MM.1S (cell line): ENCODE measurements around the gene SLC8B1.

Experiments
- DNase-seq: peaks from one replicate; pipeline ENCODE4 v3.0.0-alpha.2; 2015
- H2AFZ ChIP-seq: fragments of 300-600 bp; sonication (generic); 2 replicates; pipeline ENCODE4 v1.6.0; 2016; ENCODE audit warnings: antibody characterized with exemption, low read length
- H3F3A ChIP-seq: fragments of 300-600 bp; sonication (generic); 2 replicates; pipeline ENCODE4 v1.6.1; 2016; ENCODE audit warnings: mild to moderate bottlenecking, antibody characterized with exemption, low read length, moderate library complexity, mixed read lengths; ENCODE audit not compliant: insufficient read depth
- H3K27ac ChIP-seq: fragments of 300-600 bp; sonication (generic); 2 replicates; pipeline ENCODE4 v1.5.1; 2016; ENCODE audit warnings: mild to moderate bottlenecking, low read length
- H3K27me3 ChIP-seq: fragments of 300-600 bp; sonication (generic); replicated peaks from 2 replicates; pipeline ENCODE4 v1.6.0; 2016; ENCODE audit warnings: low read length; ENCODE audit not compliant: insufficient read depth
- H3K36me3 ChIP-seq: fragments of 300-600 bp; sonication (generic); replicated peaks from 2 replicates; pipeline ENCODE4 v1.6.1; 2016; ENCODE audit warnings: mild to moderate bottlenecking, low read length, mixed read lengths; ENCODE audit not compliant: insufficient read depth
- H3K4me1 ChIP-seq: fragments of 300-600 bp; sonication (generic); 2 replicates; pipeline ENCODE4 v1.6.1; 2016; ENCODE audit warnings: low read length, mixed read lengths
- H3K4me2 ChIP-seq: fragments of 300-600 bp; sonication (generic); 2 replicates; pipeline ENCODE4 v1.6.0; 2016; ENCODE audit warnings: low read depth, low read length
- H3K4me3 ChIP-seq: fragments of 300-600 bp; sonication (generic); 2 replicates; pipeline ENCODE4 v1.5.1; 2016; ENCODE audit warnings: low read length, mixed read lengths
- H3K79me2 ChIP-seq: fragments of 300-600 bp; sonication (generic); 2 replicates; pipeline ENCODE4 v1.6.1; 2016; ENCODE audit warnings: mixed run types, low read length, mixed read lengths
- H3K9ac ChIP-seq: fragments of 300-600 bp; sonication (generic); 2 replicates; pipeline ENCODE4 v1.6.1; 2016; ENCODE audit warnings: low read length, mixed read lengths
- H3K9me2 ChIP-seq: fragments of 300-600 bp; sonication (generic); replicated peaks from 2 replicates; pipeline ENCODE4 v1.6.1; 2016; ENCODE audit warnings: mild to moderate bottlenecking, low read length, mixed read lengths; ENCODE audit not compliant: insufficient read depth
- H3K9me3 ChIP-seq: fragments of 300-600 bp; sonication (generic); replicated peaks from 2 replicates; pipeline ENCODE4 v1.6.1; 2016; ENCODE audit warnings: mild to moderate bottlenecking, low read length, mixed read lengths; ENCODE audit not compliant: insufficient read depth
- H4K20me1 ChIP-seq: fragments of 300-600 bp; sonication (generic); 2 replicates; pipeline ENCODE4 v1.6.1; 2016; ENCODE audit warnings: mild to moderate bottlenecking, low read length, moderate library complexity, mixed read lengths; ENCODE audit not compliant: insufficient read depth
- EZH2 ChIP-seq: fragments of 300-600 bp; sonication (generic); optimal IDR thresholded peaks from 2 replicates; pipeline ENCODE3; 2017; ENCODE audit warnings: low read depth, mild to moderate bottlenecking, antibody characterized with exemption, low read length, mixed read lengths
- EZH2phosphoT487 ChIP-seq: fragments of 300-600 bp; sonication (generic); IDR thresholded peaks from 2 replicates; pipeline ENCODE4 v1.6.1; 2018; ENCODE audit warnings: antibody characterized with exemption, low read length
- TF ChIP-seq, protein P1 (sequence below): fragments of 300-600 bp; sonication (generic); IDR thresholded peaks from 2 replicates; pipeline ENCODE4 v1.5.1; 2016; ENCODE audit warnings: antibody characterized with exemption, low read length, mixed read lengths

The SLC8B1 gene

DNA sequence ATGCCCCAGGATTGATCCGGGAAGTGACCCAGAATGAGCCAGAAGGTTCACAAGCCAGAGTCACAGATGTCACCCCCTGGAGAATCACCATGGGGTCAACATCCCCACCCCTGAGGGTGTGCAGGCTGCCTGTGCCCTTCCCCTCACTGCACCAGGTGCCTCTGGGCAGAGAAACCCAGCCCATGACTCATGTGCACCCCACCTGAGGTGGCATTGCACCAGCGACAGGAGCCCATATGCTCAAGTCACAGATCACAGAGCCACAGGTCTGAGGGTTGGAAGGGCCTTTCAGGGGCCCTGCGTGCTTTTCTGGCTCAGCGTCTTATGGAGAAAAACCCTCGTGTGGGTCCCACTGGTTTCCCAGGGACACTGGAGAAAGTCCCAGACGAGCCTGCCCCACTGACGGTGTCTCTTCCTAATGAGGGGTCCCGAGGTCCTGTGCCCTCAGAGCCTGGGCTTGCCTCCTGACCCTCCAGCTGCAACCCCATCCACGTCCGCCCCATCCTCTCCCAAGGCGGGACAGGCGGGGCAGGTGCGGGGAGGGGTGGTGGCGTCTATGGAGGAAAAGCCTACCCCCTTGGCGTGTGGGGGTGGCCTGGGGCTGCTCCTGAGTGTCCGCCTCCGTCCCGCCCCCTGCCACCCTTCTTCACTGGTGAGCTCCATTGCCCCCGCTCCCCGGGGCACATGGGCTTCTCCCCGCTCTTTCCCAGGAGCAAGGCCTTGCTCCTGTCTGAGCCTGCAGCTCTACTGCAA, 47.6 kb downstream of the SLC8B1 start:
- DNase-seq = no peak
- Histone ChIP-seq H4K20me1 (no peaks in the 10 kb centered on the region), H3K27ac (no peak overlapping the region)

DNA sequence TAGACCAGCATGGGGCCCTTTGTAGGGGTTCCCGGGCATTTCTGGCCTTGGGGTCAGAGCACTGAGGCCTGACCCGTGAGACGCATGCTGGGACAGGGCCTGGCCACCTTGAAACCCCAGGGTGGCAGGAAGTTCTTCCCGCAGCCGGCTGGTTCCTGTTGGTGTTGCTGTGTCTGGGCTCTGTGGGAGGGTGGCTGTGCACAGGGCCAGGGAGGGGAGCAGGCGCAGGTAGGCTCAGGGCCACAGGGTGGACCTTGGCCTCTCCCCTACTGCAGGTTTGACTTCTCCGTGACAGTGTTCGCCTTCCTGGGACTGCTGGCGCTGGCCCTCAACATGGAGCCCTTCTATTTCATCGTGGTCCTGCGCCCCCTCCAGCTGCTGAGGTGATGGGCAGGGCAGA, 48.2 kb downstream of the SLC8B1 start:
- Histone ChIP-seq H3K9me3 (no peaks in the 10 kb centered on the region), H3K4me2 (no peak overlapping the region), H3K27me3 (no peaks in the 10 kb centered on the region), H3F3A (no peaks in the 10 kb centered on the region), H3K9ac (no peak overlapping the region), H4K20me1 (no peaks in the 10 kb centered on the region), H3K36me3 (no peaks in the 10 kb centered on the region), H2AFZ (no peak overlapping the region), H3K9me2 (no peaks in the 10 kb centered on the region), H3K27ac (no peak overlapping the region), H3K4me1 (no peaks in the 10 kb centered on the region), H3K79me2 (no peaks in the 10 kb centered on the region), H3K4me3 (no peak overlapping the region)
- DNase-seq = no peak
- TF ChIP-seq EZH2phosphoT487 (no peak), EZH2 (no peak)
- TF ChIP-seq, protein P1, sequence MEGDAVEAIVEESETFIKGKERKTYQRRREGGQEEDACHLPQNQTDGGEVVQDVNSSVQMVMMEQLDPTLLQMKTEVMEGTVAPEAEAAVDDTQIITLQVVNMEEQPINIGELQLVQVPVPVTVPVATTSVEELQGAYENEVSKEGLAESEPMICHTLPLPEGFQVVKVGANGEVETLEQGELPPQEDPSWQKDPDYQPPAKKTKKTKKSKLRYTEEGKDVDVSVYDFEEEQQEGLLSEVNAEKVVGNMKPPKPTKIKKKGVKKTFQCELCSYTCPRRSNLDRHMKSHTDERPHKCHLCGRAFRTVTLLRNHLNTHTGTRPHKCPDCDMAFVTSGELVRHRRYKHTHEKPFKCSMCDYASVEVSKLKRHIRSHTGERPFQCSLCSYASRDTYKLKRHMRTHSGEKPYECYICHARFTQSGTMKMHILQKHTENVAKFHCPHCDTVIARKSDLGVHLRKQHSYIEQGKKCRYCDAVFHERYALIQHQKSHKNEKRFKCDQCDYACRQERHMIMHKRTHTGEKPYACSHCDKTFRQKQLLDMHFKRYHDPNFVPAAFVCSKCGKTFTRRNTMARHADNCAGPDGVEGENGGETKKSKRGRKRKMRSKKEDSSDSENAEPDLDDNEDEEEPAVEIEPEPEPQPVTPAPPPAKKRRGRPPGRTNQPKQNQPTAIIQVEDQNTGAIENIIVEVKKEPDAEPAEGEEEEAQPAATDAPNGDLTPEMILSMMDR = no peak

More for the DNA sequence above, 47.6 kb downstream of the SLC8B1 start:
- Histone ChIP-seq H3K9me3 (no peaks in the 10 kb centered on the region), H3K4me3 (no peak overlapping the region), H3F3A (no peaks in the 10 kb centered on the region), H2AFZ (no peak overlapping the region), H3K9me2 (no peaks in the 10 kb centered on the region), H3K9ac (no peak overlapping the region), H3K27me3 (no peaks in the 10 kb centered on the region), H3K36me3 (no peaks in the 10 kb centered on the region), H3K4me2 (no peak overlapping the region), H3K4me1 (no peaks in the 10 kb centered on the region), H3K79me2 (no peaks in the 10 kb centered on the region)
- TF ChIP-seq EZH2phosphoT487 = no peak
- TF ChIP-seq, protein P1 = no peak
- no peak for TF ChIP-seq EZH2

DNA sequence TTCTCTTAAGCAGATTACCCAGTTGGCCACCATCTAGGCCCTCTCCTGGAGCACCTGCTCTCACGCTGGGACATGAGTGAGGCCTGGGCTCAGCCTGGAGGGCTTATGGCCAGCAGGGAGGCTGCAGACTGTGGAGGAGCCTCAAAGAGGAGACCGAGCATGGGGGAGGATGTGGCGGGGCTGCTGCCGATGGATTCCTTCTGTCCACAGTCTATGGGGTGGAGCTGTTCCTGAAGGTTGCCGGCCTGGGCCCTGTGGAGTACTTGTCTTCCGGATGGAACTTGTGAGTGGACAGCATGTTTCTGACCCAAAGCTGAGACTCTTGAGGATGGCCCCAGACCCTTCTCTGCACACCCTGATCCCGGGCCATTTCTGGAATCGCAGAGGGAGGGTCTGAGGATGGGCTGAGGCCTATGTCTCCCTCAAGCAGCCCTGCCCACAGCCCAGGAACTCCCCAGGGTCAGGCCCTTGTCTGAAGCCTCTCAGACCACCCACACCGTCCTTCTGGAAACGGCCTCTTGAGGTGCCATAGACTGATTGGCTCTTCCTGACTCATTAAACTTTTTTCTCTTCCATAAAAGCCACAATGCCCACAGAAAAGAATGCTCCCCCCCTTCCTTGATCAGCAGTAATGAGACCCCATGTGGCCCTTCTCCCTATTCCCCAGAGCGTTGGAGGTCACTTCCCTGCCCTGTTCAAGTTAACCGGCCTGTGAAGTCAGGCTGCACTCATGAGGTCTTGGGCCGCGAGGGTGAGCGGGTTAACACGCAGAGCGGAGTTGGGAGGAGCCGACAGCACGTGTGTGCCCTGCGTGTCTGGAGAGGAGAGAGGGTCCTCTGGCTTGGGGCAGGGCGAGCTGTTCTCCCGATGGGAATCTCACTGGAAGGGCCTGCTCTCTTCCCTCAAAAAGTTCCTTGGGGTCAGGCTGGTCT, 49.0 kb downstream of the SLC8B1 start:
- Histone ChIP-seq H3K27ac (no peak overlapping the region), H3K4me2 (no peak overlapping the region)

More for the DNA sequence above, 49.0 kb downstream of the SLC8B1 start:
- no peaks in the 10 kb centered on the region for H3K36me3 ChIP-seq
- H3K4me3 ChIP-seq = no peak overlapping the region
- H3K9ac ChIP-seq = no peak overlapping the region
- no peaks in the 10 kb centered on the region for H3F3A ChIP-seq
- H3K9me3 ChIP-seq = no peaks in the 10 kb centered on the region
- no peaks in the 10 kb centered on the region for H3K4me1 ChIP-seq
- no peaks in the 10 kb centered on the region for H4K20me1 ChIP-seq
- no peak overlapping the region for H2AFZ ChIP-seq
- no peaks in the 10 kb centered on the region for H3K27me3 ChIP-seq
- no peak for DNase-seq
- H3K79me2 ChIP-seq = no peaks in the 10 kb centered on the region
- no peak for TF ChIP-seq EZH2
- no peak for TF ChIP-seq EZH2phosphoT487
- H3K9me2 ChIP-seq = no peaks in the 10 kb centered on the region
